GM19467 (cell line): ENCODE measurements around the gene TJP1.
"Not testable (repeated sequence)": the region's sequence is repeated elsewhere in the genome, so short reads cannot be mapped to it uniquely, and the experiment has no call there.

Source experiments
- ATAC-seq: cut with Tn5 transposase; IDR thresholded peaks from one replicate; pipeline ENCODE4 v1.9.1; 2021; ENCODE audit warnings: mild to moderate bottlenecking, moderate library complexity; ENCODE audit not compliant: unreplicated experiment

Gene TJP1

DNA sequence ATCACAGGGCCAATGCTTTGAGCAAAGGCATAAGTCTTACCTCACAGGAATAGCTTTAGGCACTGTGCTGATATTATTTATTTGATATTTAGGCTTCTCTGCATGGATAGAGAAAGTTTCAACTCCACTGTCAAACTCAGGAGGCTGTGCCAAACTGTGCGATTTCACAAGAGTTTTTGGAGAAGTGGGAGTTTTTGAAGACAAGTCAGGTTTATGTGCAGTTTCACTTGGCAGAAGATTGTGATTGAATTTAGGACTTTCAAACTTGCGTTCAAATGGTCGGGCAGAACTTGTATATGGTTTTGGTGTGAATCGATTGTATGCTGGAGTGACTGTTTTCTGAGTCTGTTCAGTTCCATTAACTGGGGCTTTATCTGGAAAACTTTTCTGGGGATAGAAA is 113.7 kb downstream of the TJP1 start:
- ATAC-seq, result no peak

DNA sequence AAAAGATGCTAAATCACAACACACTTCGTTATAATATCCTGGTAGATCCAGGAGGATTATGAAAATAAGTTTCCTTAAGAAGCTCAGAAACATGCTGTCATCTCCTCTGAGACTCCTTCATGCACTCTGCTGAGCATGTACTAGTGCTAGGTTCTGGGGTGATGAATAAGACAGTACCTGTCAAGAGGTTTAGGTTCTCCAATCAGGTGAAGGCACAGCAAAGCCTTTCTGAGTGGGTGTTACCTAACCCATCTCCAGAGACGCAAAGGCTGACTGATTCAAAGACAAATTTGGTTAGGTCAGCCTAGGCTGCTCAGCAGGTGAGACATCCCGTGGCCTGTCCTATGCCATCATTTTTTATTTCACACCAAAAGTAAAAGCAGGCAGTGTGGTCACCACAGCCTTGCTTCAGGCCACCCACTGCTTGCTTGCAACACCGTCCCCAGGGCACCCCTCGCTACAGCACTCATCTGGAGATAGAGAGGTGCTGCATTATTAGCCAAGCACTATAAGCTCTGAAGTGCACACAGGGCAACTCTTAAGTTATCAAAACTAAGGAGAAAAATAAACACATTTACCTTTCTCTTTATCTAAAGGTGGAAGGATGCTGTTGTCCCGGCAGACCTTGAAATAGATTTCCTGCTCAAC is 117.2 kb downstream of the TJP1 start:
- no peak for ATAC-seq

DNA sequence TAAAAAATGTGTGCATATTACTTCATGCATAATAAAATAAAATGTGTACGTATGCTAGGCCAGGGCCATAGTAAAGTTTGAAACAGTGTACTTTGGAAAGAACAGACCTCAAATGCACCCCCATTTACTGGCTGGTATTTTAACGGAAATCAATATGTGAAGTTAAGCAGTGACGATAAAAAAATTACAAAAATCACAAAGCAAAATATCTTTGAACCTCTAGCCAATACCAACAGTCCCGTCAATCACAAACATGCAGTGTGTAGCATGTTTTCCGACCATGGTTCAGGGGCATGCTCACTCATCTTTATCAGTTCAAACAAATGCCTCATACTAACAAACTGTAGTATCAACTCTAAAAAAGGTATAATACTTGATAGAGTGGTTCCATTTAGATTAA is 121.1 kb downstream of the TJP1 start:
- ATAC-seq, result no peak

DNA sequence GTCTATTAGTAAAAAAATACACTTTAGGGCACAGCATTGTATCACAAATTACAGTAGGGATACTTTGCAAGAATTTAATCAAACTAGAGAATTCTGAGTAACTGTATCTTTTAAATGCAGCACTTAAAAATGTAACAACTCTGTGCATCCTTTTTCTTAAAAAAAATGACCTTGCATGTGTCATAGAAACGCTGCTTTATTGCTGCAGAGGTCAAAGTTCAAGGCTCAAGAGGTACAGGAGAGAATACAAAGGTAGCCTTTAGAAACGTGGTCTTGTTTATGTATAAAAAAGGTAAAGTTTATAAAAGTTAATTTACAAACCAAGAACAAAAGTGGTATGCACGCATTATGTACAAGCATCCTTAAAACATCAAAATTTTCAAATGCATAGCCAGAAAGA is 122.0 kb downstream of the TJP1 start:
- no peak for ATAC-seq

DNA sequence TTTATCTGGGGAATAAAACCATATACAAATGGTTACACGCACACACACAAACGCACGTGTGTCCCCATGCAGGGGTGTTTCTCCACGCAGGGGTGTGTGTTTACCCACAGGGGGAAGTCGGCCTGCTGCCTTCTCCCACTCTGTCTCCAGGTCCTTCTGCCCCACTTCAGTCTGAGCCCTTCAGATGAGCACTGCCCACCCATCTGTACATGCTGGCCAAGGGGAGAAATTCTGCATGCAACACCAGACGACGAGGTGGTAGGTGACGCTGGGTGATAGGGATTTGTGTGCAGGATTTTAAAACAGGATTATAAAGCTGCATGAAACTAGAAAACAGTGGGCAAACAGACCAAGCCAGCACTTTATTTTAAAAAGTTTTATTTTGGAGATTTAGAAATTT is 122.5 kb downstream of the TJP1 start:
- ATAC-seq, result no peak

DNA sequence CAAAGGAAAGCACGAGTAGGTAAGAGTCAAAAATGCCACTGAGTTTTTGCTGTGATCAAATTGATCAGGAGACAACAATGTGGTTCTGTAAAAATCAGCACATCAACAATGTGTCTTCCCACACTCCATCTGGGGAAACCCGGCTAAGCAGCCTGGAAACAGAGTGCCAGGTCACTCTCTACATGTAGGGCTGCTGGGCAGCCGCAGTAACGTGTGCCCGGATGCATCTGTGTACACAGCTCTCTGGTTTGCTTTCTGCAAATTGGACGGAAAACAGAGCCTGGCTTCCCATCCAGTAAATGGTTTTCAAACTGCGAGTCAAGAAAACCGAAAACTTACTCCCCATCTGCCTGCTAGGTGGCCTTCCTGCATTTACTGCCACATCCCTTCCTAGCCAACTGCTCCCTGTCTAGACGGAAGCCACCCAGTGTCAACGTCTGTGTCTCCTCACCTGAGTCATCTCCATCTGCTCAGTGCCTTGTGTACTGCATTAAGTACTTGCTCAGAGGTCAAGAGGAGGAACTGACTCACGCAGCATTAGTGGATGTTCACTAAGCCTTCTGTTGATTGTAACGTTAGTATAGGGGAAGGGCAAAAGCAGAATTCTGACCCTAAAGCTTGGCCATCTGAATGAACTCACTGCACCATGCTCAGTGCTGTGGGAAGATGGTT is 124.1 kb downstream of the TJP1 start:
- ATAC-seq, result no peak

DNA sequence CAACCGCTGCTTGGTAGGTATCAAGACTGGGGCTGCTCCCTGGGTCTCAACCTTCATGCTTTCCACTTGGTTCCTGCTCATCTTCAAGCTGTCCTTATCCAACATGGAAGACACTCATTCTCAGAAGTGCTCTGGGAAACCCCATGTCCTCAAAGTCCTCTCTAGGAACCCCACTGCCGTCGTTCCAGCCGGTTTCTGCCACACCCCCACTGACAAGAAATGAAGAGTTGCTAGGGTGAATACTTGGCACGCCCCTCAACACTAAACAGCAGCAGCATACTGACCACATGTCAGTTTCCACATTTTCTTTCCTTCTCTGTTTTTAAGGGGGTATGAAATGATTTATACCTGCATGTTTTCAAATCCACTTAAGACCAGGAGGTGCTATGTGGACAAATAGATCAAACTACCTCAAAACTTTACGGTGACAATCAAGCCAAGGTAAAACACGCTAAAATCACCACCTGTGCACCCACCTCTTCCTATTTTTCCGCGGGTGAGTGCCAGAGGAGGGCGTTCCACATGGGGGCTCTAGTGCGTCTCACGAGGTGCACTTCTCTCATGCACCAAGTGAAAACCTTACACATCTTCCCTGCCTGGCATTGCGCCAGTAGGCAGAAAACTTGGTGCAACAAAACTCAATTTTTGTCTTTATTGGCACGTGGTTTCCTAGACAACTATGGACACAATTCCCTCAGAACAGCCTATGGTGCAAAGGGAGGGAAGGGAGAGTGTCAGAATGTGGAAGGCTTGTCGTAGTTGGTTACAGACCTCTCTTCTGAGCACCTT is 125.1 kb downstream of the TJP1 start:
- no peak for ATAC-seq

DNA sequence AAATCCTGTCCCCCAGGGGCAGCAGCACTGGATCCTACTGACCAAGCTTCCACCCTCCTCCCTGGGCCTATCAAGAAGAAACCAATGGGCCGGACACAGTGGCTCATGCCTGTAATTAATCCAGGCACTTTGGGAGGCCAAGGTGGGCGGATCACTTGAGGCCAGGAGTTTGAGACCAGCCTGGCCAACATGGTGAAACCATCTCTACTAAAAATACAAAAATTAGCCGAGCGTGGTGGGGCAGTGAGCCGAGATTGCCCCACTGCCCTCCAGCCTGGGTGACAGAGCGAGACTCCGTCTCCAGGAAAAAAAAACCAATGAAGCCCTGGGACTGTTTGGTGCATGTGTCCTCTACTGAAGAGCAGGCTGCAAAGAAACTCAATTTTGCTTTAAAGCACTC is 125.8 kb downstream of the TJP1 start:
- ATAC-seq, result not testable (repeated sequence)

DNA sequence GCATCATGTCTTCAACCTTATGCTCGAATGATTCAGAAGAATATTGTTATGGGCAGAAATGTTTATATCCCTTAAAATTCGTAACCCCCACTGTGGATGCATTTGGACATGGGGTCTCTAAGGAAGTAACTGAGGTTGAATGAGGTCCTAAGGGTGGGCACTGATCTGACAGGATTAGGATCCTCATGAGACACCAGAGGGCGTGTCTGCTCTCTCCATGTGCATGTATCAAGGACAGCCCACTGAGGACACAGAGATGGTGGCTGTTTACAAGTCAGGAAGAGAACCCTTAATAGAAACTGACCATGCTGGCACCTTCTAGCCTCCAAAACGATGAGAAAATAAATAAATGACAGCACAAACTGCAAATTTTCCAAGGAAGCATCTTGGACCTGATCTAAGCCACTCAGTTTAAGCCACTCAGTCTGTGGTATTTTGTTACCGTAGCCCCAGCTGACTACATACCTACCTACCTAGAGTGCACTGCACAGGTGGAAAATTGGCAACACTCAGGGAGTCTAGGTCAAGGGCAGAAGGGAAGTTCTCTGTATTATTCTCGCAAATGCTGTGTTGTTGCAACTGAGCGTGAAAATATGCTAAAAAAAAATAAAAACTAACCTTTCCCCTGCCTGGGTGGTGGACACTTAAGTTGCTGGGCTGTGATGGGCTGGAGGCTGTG is 126.6 kb downstream of the TJP1 start:
- ATAC-seq, result no peak

DNA sequence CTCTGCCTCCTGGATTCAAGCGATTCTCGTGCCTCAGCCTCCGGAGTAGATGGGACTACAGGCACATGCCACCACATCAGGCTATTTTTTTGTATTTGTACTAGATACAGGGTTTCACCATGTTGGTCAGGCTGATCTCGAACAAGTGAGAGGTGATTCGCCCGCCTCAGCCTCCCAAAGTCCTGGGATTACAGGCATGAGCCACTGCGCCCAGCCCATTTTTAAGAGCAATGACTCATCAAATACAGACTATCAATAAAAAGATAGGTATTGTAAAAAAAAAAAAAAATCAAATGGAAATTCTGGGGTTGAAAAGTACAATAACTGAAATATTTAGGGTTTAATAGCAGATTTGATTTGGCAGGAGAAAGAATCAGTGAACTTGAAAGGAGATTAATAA is 129.0 kb downstream of the TJP1 start:
- ATAC-seq, result no peak

DNA sequence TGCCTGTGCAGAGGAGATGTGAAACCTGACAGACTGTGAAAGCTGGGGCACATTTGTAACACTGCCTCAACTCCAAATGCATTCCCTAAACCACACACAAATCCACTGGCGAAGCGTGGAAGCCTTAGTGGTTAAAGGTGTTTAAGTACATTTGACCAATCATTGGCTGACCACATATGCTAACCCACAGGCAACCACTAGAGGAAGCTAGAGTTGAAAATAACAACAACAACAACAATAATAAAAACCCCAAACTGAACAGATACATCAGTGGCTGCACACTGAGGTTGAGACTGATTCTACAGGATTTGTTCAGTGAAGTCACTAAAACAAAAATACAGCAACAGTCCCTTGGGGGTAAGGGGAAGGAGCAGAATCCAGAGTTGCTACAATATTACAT is 129.7 kb downstream of the TJP1 start:
- no peak for ATAC-seq

DNA sequence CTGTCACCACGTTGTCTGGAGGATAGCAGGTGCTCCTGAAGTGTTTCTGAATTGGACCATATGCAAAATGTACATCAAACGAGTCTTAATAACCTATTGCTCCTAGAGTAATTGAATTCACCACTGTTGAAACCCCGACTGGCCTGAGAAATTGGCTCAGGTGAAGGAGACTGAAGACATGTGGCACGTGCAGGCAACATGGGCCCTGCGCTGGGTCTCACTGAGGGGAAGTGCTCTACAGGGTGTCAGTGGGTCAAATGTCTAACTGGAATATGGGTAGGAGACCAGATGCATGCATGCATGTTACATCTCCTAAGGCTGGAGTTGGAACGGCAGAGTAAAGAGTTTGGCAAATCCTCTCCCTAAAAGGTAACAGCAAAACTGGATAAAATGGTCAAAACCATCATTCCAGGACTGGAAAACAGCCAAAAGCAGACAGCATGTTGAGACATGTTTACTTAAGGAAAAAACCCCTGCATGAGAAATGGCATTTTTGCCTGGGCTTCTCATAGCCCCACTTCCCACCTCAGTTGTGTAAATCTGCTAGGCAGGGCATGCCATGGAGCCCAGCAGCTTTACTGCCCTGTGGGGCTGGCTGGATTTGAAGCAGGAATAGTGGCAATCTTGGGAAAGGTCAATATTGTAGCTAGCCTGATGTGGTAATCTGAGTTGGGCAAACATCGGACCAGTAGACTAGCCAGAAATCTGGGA is 131.3 kb downstream of the TJP1 start:
- ATAC-seq, result no peak

DNA sequence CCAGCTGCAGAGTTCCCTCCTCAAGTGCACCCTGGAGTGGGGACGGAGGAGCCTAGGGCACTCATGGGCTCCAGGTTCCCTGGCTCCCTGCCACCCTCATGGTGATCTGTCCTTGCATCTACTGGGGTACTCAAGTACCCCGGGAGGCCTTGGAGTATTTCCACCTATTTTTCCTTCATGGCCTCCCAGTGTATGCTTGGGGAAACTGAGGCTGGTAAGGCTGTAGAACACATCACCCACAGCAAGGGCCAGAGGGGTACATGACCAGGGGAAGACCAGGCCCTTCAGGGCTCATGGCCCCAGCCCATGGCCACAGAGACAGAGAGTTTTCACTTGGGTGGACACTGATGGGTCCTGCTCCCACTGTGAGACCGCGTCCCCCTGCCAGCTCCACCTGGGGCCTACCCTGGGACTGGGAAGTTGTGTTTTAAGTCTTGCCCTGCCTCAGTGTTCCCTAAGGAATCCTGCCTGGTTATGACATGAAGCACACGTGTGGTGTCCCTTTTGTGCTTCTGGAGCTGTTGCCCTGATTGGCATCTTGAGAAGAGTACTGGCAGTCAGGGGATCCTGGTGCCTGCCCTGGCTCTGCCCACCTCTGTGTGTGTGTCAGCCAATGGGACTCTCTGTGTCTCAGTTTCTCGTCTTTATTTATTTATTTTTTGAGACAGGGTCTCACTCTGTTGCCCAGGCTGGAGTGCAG is 132.8 kb downstream of the TJP1 start:
- no peak for ATAC-seq

DNA sequence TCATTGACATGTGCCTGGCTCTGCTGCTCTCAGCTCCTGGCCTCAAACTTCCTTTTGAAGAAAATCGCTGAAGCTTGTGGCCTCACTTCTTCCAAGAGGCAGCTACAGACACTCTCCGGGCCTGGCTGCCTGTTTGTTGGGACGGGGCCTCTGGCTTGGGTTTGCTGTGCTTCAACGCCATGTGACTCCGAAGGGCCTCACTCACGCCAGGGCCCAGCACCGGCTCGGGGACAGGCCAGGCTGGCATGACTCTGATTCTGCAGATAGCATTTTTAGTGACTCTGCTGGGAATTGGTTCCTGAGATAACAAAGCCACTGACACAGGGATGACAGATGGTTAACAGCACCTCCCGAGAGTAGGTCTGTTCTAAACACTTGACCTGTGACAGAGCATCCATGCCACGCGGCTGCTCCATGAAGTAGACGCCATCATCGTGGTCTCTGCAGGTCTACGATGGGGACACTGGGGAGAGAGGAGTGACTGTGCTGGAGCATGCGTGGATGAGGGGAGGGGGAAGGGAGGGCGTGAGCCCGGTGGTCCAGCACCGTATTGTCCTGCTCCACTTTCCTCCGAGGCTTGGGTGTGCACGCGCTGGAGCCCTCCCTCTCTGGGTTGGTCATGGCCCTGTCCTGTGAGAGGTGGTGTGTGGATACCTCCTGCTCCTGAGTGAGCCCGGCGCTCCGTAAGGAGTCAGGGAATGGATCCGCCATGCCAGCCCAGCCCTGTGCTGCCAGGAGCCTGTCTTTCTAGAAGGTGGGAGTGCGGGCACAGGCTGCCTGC is 133.6 kb downstream of the TJP1 start:
- ATAC-seq, result no peak

DNA sequence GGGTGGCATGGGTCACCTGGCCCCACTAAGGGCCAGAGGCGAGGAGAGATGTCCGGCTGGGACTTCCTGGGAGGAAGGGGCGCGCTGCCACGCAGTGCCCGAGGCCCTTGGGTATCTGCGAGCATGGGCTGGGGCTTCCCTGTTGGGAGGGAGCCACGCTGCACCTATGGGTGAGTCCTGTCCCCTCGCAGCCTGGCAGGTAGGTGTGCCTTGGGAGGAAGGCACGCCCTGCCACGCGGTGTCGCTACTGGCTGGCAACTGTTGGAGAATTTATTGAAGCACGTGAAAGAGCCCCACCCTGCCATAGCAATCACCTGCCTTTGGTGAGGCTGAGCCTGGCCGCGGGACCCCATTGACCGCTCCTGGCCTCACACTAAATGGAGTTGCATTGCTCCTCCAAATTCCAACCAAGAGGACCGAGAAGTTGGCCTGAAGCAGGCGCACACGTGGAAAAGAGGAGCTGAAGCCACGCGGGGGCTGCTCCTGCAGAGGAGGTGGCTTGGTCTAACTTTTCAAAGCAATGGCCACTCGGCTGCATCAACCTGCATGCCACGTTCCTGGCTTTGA is 134.2 kb downstream of the TJP1 start:
- no peak for ATAC-seq

DNA sequence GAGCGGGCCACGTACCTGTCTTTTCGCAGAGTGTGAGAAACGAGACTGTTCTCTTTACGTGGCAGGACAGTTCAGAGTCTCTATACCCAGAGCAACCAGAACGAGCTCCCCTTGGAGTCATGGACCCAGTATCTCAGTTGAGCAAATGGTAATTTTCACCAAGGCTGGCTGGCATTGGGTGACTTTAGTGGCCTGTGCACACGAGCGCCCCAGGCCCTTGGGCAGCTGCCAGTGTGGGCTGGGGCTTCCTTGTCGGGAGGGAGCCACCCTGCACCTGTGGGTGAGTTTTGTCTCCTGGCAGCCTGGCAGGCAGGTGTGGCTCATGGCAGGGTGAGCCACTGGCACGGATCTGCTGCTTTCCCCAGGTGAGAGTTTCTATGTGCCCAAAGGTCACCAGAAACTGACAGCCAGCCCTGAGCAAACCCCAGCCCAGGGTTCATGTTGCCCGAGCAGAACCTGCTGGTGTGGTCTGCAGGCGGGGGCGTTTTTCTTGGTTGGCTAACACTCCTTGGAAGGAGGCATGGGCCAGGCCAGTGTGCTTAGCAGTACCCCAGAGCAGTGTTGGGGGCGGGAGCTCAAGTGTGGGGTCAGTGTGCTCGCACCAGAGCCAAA is 135.0 kb downstream of the TJP1 start:
- ATAC-seq, result no peak

DNA sequence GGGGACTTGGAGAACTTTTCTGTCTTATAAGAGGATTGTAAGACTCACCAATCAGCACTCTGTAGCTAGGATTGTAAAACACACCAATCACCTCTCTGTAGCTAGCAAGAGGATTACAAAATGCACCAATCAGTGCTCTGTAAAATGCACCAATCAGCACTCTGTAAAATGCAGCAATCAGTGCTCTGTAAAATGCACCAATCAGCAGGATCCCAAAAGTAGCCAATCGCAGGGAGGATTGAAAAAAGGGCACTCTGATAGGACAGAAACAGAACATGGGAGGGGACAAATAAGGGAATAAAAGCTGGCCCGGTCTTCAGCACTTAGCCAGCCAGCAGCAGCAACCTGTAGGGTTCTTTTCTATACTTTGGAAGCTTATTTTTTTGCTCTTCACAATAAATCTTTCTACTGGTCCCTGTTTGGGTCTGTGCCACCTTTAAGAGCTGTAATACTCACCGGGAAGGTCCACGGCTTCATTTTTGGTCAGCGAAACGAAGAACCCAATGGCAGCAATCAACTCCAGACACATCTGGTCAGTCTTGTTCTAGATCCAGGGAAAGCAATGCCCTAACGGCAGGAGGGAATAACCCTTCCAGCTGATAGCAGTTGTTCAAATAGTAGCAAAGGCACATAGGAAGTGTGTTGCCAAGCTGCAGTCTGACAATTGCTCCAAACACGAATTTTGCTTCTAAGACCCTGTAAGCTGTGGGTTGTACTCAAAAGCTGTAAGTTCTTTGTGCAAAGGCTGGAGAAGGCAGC is 135.6 kb downstream of the TJP1 start:
- no peak for ATAC-seq

DNA sequence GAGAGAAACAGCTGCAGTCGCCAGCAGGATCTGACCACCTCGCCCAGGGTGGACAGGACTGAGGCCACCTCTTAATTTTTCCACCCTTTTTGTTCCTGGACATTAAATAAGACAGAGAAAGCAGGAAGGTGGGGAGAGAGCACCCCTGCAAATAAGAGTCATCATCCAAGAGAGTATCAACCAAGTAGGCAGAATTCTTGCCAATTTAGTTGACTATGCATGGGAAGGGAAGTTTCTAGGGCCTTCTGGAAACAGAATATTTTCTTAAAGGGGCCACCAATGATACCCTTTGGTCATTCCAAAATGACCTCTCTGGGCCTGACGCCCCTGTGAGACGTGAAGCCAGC is 136.2 kb downstream of the TJP1 start:
- ATAC-seq, result no peak
